GM12878 (cell line): Measurements from ENCODE around the gene GPBP1. TPM values are rescaled to one million over a fixed set of nuclear protein-coding genes. Genes with fewer than 3 reads are reported as not detected.
A peak's percentile ranks its signal among the peaks of the same experiment; 100 is the strongest.

ENCODE experiments used
- ASH2L ChIP-seq: fragments of 300-600, 200-600 bp; sonication (generic); IDR thresholded peaks from 2 replicates; pipeline ENCODE4 v1.6.1; 2017; ENCODE audit warnings: low read depth, mild to moderate bottlenecking, borderline replicate concordance
- BRCA1 ChIP-seq: IDR thresholded peaks from 2 replicates; pipeline ENCODE4 v1.6.1; 2011; ENCODE audit warnings: low read depth, low read length, improper control_type of control experiment
- CHD1 ChIP-seq: IDR thresholded peaks from 2 replicates; pipeline ENCODE4 v1.6.1; 2012; ENCODE audit warnings: low read depth, low read length, improper control_type of control experiment
- CTCF ChIP-seq, 3 experiments: IDR thresholded peaks in 2 of 3; conservative IDR thresholded peaks in 1 of 3; 2 replicates each; pipeline ENCODE4 v1.5.1; 2011; ENCODE audit warnings: low read depth in 3 of 3, low read length in 3 of 3, mild to moderate bottlenecking in 3 of 3, control low read depth in 2 of 3, moderate library complexity in 2 of 3, inconsistent platforms in 1 of 3, mixed read lengths in 1 of 3; ENCODE audit not compliant: control insufficient read depth in 2 of 3, insufficient read depth in 1 of 3; ENCODE audit errors: extremely low read depth in 1 of 3
- E2F8 ChIP-seq: fragments of 450-650 bp; IDR thresholded peaks from 2 replicates; pipeline ENCODE4 v1.6.1; 2018; ENCODE audit warnings: mild to moderate bottlenecking, low read depth, moderate library complexity; ENCODE audit not compliant: partially characterized antibody
- EZH2 ChIP-seq: IDR thresholded peaks from 2 replicates; pipeline ENCODE4 v1.6.1; 2012; ENCODE audit warnings: low read depth, mild to moderate bottlenecking, control low read depth, inconsistent platforms, low read length, borderline replicate concordance; ENCODE audit not compliant: control insufficient read depth
- HSF1 ChIP-seq: fragments of 150-350 bp; IDR thresholded peaks from 2 replicates; pipeline ENCODE4 v1.6.1; 2014; ENCODE audit warnings: mild to moderate bottlenecking, low read depth, low read length
- LARP7 ChIP-seq: fragments of 450-650 bp; IDR thresholded peaks from 2 replicates; pipeline ENCODE4 v1.6.1; 2017; ENCODE audit warnings: mild to moderate bottlenecking
- NFYA ChIP-seq: IDR thresholded peaks from 2 replicates; pipeline ENCODE4 v1.6.1; 2011; ENCODE audit warnings: low read depth, mild to moderate bottlenecking, low read length, improper control_type of control experiment, borderline replicate concordance
- PML ChIP-seq: IDR thresholded peaks from 2 replicates; pipeline ENCODE4 v1.6.1; 2012; ENCODE audit warnings: low read length, inconsistent platforms
- RAD51 ChIP-seq: fragments of 450-650 bp; IDR thresholded peaks from 2 replicates; pipeline ENCODE4 v1.6.1; 2016; ENCODE audit warnings: moderate library complexity, mild to moderate bottlenecking, inconsistent platforms
- RBBP5 ChIP-seq: fragments of 200-600 bp; sonication (generic); conservative IDR thresholded peaks from 2 replicates; pipeline ENCODE4 v1.6.1; 2016
- RELB ChIP-seq: fragments of 450-650 bp; IDR thresholded peaks from 2 replicates; pipeline ENCODE4 v1.6.1; 2017; ENCODE audit warnings: low read depth, mild to moderate bottlenecking, moderate library complexity
- SMARCA5 ChIP-seq: fragments of 450-650 bp; IDR thresholded peaks from 2 replicates; pipeline ENCODE4 v1.6.1; 2017; ENCODE audit warnings: mild to moderate bottlenecking
- SRF ChIP-seq, 2 experiments: IDR thresholded peaks; 2 replicates each; pipeline ENCODE4 v1.6.1; 2011; ENCODE audit warnings: low read depth in 2 of 2, low read length in 2 of 2, mild to moderate bottlenecking in 1 of 2, moderate library complexity in 1 of 2
- ZBTB40 ChIP-seq: fragments of 450-650 bp; IDR thresholded peaks from 2 replicates; pipeline ENCODE4 v1.6.1; 2016; ENCODE audit warnings: mild to moderate bottlenecking, moderate library complexity, borderline replicate concordance
- polyA plus RNA-seq, 11 experiments: library from polyadenylated mRNA; depleted of rRNA in 4 of 11; unstranded in 6 of 11; stranded (reverse) in 5 of 11; fragments of >200 nt; fragmentation: Nextera tagmentation in 4 of 11; fragmentation: Illumina TruSeq in 1 of 11; extraction: Ambion mirVana in 4 of 11; extraction: Trizol in 1 of 11; gene quantifications; 1 replicate in 1 of 11; 2 replicates in 10 of 11; pipeline versions ENCODE4 v1.2.1 to v1.2.3, GENCODE V29; 2011 to 2016; ENCODE audit warnings: inconsistent platforms in 2 of 11, missing spikeins in 2 of 11, low read depth in 1 of 11
- total RNA-seq, 4 experiments: library from RNA; depleted of rRNA in 3 of 4; stranded (reverse); fragments of >200 nt in 3 of 4; fragmentation: Illumina TruSeq in 1 of 4; extraction: Trizol in 1 of 4; gene quantifications; 2 replicates each; pipeline versions ENCODE4 v1.2.1 to v1.2.3, GENCODE V29; 2013 to 2021

Gene GPBP1
- total and polyA plus RNA-seq, 10 of the 15 experiments (the other 5 are each of a cell fraction or from before 2014, with no cell fraction given), result 27.0 to 96.2 (median 55.4) TPM

GRCh38 chr5:57172466-57173318, 1.2 kb upstream of the GPBP1 start (continued):
- TF ChIP-seq PML (no peak), BRCA1 (no peak), CHD1 (0 out of 2 replicates have a peak, but pooled peaks have one; percentile 57), ASH2L (0 out of 2 replicates have a peak, but pooled peaks have one; percentile 67), E2F8 (no peak), LARP7 (no peak), RBBP5 (no peak), SMARCA5 (no peak), ZBTB40 (no peak), NFYA (no peak), SRF (IDR thresholded peaks at IDR 0.05; ENCODE audit: low read depth in 2 of 2, low read length in 2 of 2) (no peak), CTCF (IDR thresholded peaks at IDR 0.05 in 2 of 3, conservative IDR thresholded peaks at IDR 0.05 in 1 of 3; ENCODE audit: control insufficient read depth in 2 of 3, extremely low read depth in 1 of 3, insufficient read depth in 1 of 3, low read depth in 3 of 3, low read length in 3 of 3) (no peak), HSF1 (no peak), RAD51 (no peak), EZH2 (no peak), RELB (no peak)
